DMS 273 treated with DMSO at 0.1 percent for 48 hours (cell line): ENCODE data around the gene NECAB2.
"Not testable (repeated sequence)": the region's sequence is repeated elsewhere in the genome, so short reads cannot be mapped to it uniquely, and the experiment has no call there.

Experiments used
- DNase-seq: peaks from one replicate; lab custom pipeline; 2025; lab: John Stamatoyannopoulos, UW

Gene NECAB2

GRCh38 chr16:83936581-83937165 is 31.4 kb upstream of the NECAB2 start:
- no peak for DNase-seq

- DNase-seq: no peak
These were observed 30.8 kb upstream of the NECAB2 start for GRCh38 chr16:83937267-83937666.

- no peak for DNase-seq
These were observed 29.8 kb upstream of the NECAB2 start for GRCh38 chr16:83937922-83938885.

GRCh38 chr16:83939266-83939855 is 28.7 kb upstream of the NECAB2 start:
- DNase-seq: no peak

GRCh38 chr16:83940119-83940518 is 27.9 kb upstream of the NECAB2 start:
- no peak for DNase-seq

- DNase-seq: no peak
These were observed 27.2 kb upstream of the NECAB2 start for GRCh38 chr16:83940630-83941378.

GRCh38 chr16:83941546-83941945 is 26.5 kb upstream of the NECAB2 start:
- not testable (repeated sequence) for DNase-seq

- DNase-seq: no peak
These were observed 26.0 kb upstream of the NECAB2 start for GRCh38 chr16:83942074-83942473.

- no peak for DNase-seq
These were observed 25.1 kb upstream of the NECAB2 start for GRCh38 chr16:83942815-83943515.

- DNase-seq: no peak
These were observed 24.5 kb upstream of the NECAB2 start for GRCh38 chr16:83943516-83944050.

GRCh38 chr16:83945587-83945986 is 22.5 kb upstream of the NECAB2 start:
- no peak for DNase-seq

- no peak for DNase-seq
These were observed 21.8 kb upstream of the NECAB2 start for GRCh38 chr16:83946154-83946780.

- no peak for DNase-seq
These were observed 21.1 kb upstream of the NECAB2 start for GRCh38 chr16:83946781-83947566.

- no peak for DNase-seq
These were observed 20.3 kb upstream of the NECAB2 start for GRCh38 chr16:83947642-83948234.

GRCh38 chr16:83948914-83949723 is 18.9 kb upstream of the NECAB2 start:
- DNase-seq: no peak

GRCh38 chr16:83949724-83950001 is 18.4 kb upstream of the NECAB2 start:
- DNase-seq: no peak

- not testable (repeated sequence) for DNase-seq
These were observed 17.1 kb upstream of the NECAB2 start for GRCh38 chr16:83950862-83951399.

GRCh38 chr16:83951544-83951943 is 16.5 kb upstream of the NECAB2 start:
- DNase-seq: no peak

- DNase-seq: no peak
These were observed 15.5 kb upstream of the NECAB2 start for GRCh38 chr16:83952587-83952939.
